ENCODE results near the gene PRELID1. TPM values are rescaled to one million over a fixed set of nuclear protein-coding genes. Genes with fewer than 3 reads are reported as not detected.
"Not testable (repeated sequence)": the region's sequence is repeated elsewhere in the genome, so short reads cannot be mapped to it uniquely, and the experiment has no call there.

Gene PRELID1
- total RNA-seq, 2 experiments from 2014 or later, result 104 TPM

DNA sequence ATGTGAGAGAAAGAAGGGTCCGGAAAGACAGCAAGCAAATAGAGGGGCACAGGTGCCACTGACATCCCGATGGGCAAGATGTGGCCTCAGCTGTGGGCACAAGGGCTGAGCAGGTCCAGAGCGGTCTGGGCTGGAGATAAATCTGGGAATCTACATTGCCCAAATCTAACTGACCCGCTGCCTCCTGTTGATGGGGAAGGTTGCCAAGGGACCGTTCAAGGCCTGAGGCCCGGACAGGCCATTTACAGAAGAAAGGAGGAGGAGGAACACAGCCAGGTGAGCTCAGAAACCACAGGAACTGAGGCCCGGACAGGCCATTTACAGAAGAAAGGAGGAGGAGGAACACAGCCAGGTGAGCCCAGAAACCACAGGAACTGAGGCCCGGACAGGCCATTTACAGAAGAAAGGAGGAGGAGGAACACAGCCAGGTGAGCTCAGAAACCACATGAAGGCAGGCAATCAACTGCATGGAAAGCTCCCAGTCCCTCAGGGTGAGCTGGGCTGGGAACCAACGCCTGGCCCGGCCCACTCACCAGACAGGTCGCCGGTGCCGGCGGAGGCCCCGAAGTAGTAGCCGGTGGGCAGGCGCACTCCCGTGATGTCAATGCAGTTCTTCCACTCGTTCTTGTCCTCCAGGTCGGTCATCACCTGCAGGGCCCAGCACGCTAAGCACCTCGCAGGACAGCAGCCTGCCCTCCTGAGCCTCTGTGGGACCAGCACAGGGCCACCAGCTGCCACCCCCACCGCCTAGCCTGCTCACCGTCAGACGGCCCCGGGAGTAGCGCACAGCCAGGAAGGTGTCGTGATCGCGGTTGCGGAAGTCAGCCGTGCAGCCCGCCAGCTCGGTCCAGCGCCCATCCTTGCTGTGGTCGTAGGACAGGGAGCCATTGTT lies 33.2 kb downstream of the PRELID1 start:
- Mint-ChIP-seq H3K36me3 (peaks cover 37% of the 10 kb centered on the region), H3K4me3 (no peak overlapping the region), H3K4me1 (peaks cover 20% of the 10 kb centered on the region), H3K27ac (no peak overlapping the region), H3K9me3 (no peaks in the 10 kb centered on the region), H3K27me3 (no peaks in the 10 kb centered on the region)
- ATAC-seq (ENCODE audit: low read depth) (no peak), DNase-seq (no peak)
- POLR2A ChIA-PET, result interaction anchor here (1.1 to 1.2 kb wide), 2 partner anchors 9 to 12 kb away, joined by 3 read pairs; no protein-coding TSS in a partner anchor

DNA sequence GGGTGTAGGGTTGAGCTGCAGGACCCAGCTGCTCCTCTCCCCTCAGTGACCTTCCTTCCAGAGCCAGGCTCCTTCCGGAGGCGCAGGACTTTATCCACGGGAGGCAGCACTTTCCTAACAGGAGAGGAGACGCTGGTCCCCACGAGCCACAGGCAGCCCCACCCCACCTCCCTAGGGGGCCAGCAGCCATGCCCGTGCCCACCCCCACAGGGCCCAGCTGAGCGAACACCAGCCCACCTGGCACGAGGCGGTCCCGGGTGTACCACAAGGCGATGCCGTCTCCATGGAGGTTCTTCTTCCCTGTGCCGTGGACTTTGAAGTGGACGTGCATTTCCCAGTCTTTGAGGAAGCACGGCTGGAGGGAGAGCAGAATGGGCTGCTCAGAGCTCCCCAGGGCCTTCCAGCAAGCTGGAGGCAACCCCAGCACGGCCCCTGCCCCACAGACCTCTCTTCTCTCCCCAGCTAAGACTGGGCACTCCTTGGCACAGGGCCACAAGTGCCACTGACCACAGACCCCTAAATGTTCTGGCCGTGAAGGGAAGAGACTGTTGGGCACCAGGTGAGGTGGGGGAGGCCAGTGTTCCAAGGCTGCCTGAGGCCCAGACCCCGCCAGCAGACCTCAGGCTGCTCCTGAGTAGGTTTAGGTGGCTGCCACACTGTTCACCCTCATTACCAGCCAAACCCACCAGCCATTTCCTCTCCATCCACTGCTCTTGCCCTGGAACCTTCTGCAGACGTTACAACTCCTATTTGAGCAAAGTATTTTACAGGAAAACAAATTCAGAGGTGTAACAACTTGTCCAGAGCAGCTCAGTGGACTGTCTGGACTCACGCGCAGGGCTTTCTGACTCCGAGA lies 34.9 kb downstream of the PRELID1 start:
- DNase-seq (no peak), ATAC-seq (ENCODE audit: low read depth) (no peak)
- H3K9me3 Mint-ChIP-seq, result no peaks in the 10 kb centered on the region
- POLR2A ChIA-PET, result interaction anchor here (0.8 kb wide), 2 partner anchors 13 kb away, joined by 3 read pairs; partner anchors contain the start of gene LMAN2
- peaks cover 20% of the 10 kb centered on the region for H3K4me1 Mint-ChIP-seq
- no peaks in the 10 kb centered on the region for H3K27me3 Mint-ChIP-seq
- no peak overlapping the region for H3K27ac Mint-ChIP-seq
- peaks cover 37% of the 10 kb centered on the region for H3K36me3 Mint-ChIP-seq
- no peak overlapping the region for H3K4me3 Mint-ChIP-seq

GRCh38 chr5:177339107-177339638 lies 35.6 kb downstream of the PRELID1 start:
- no peak for ATAC-seq (ENCODE audit: low read depth)
- no peak overlapping the region for H3K4me3 Mint-ChIP-seq

DNA sequence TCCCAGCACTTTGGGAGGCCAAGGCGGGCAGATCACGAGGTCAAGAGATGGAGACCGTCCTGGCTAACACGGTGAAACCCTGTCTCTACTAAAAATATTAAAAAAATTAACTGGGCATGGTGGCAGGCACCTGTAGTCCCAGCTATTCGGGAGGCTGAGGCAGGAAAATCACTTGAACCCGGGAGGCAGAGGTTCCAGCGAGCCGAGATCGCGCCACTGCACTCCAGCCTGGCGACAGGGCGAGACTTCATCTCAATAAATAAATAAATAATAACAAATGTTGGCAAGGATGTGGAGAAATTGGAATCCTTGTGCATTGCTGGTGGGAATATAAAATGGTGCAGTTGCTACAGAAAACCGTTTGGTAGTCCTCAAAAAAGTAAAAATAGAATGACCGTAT lies 39.4 kb downstream of the PRELID1 start:
- POLR2A ChIA-PET; H3K27me3 Mint-ChIP-seq; H3K9me3 Mint-ChIP-seq; ATAC-seq (ENCODE audit: low read depth); DNase-seq; H3K4me3 Mint-ChIP-seq; H3K27ac Mint-ChIP-seq: not testable (repeated sequence)
- H3K4me1 Mint-ChIP-seq, result peaks cover 23% of the 10 kb centered on the region
- peaks cover 30% of the 10 kb centered on the region for H3K36me3 Mint-ChIP-seq

More at GRCh38 chr5:177339107-177339638, 35.6 kb downstream of the PRELID1 start:
- peak overlapping the region; percentile 43 for H3K27ac Mint-ChIP-seq
- no peaks in the 10 kb centered on the region for H3K27me3 Mint-ChIP-seq
- peaks cover 36% of the 10 kb centered on the region for H3K36me3 Mint-ChIP-seq
- no peaks in the 10 kb centered on the region for H3K9me3 Mint-ChIP-seq
- DNase-seq, result no peak
- POLR2A ChIA-PET, result interaction anchor here (0.8 kb wide), 2 partner anchors 12 to 14 kb away, joined by 3 read pairs; partner anchors contain the start of gene LMAN2
- H3K4me1 Mint-ChIP-seq, result peaks cover 20% of the 10 kb centered on the region

GRCh38 chr5:177343777-177344176 lies 40.2 kb downstream of the PRELID1 start:
- H3K27ac Mint-ChIP-seq, result peak overlapping the region; percentile 43
- H3K4me1 Mint-ChIP-seq, result peaks cover 23% of the 10 kb centered on the region
- H3K36me3 Mint-ChIP-seq, result peaks cover 30% of the 10 kb centered on the region
- H3K4me3 Mint-ChIP-seq, result no peak overlapping the region
- H3K27me3 Mint-ChIP-seq, result no peaks in the 10 kb centered on the region
- no peaks in the 10 kb centered on the region for H3K9me3 Mint-ChIP-seq
- DNase-seq (no peak), ATAC-seq (ENCODE audit: low read depth) (no peak)
- POLR2A ChIA-PET, result interaction anchor here (0.7 kb wide), 1 partner anchor 28 kb away, joined by 7 read pairs; no protein-coding TSS in a partner anchor

DNA sequence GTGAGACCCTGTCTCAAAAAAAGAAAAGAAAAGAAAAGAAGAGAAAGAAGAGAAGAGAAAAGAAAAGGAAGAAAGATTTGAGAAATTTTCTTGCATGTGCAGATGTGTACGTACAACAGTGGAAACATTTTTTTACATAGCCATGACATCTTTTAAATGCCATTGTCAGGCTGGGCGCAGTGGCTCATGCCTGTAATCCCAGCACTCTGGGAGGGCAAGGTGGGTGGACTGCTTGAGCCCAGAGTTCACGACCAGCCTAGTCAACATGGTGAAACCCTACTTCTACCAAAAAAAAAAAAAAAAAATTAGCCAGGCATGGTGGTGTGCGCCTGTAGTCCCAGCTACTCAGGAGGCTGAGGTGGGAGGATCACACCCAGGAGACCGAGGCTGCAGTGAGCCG lies 41.3 kb downstream of the PRELID1 start:
- no peak overlapping the region for H3K4me3 Mint-ChIP-seq
- no peaks in the 10 kb centered on the region for H3K9me3 Mint-ChIP-seq
- peaks cover 24% of the 10 kb centered on the region for H3K4me1 Mint-ChIP-seq
- ATAC-seq (ENCODE audit: low read depth) (no peak), DNase-seq (no peak)
- POLR2A ChIA-PET, result no interaction called here
- H3K36me3 Mint-ChIP-seq, result peaks cover 27% of the 10 kb centered on the region
- no peaks in the 10 kb centered on the region for H3K27me3 Mint-ChIP-seq
- no peak overlapping the region for H3K27ac Mint-ChIP-seq

DNA sequence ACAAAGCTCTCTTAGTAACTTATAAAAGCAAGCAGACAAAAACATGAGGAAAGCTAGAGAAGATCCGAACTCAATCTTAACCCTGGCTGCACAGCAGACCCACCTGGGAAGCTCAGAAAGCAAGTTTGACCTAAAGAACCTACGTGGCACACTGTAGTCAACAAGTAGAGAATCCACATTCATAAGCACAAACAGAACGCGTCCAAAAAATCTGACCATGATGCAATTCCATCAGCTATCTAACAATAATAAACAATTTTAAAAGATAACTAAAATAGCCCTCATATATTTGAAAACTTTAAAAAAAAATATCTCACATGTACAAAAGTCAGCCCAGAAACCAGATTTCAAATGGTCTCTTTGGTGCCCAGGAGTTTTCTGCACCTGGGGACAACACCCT lies 43.2 kb downstream of the PRELID1 start:
- H3K9me3 Mint-ChIP-seq, result no peaks in the 10 kb centered on the region
- ATAC-seq (ENCODE audit: low read depth) (no peak), DNase-seq (no peak)
- POLR2A ChIA-PET, result interaction anchor here (0.7 kb wide), 1 partner anchor 163 kb away, joined by 3 read pairs; the partner anchor contains the start of gene DOK3
- no peaks in the 10 kb centered on the region for H3K27me3 Mint-ChIP-seq
- H3K4me1 Mint-ChIP-seq, result peaks cover 32% of the 10 kb centered on the region
- peak overlapping the region; percentile 16 for H3K27ac Mint-ChIP-seq
- H3K4me3 Mint-ChIP-seq, result no peak overlapping the region
- peaks cover 16% of the 10 kb centered on the region for H3K36me3 Mint-ChIP-seq

GRCh38 chr5:177347699-177348098 lies 44.1 kb downstream of the PRELID1 start:
- Mint-ChIP-seq H3K4me3 (no peak overlapping the region), H3K36me3 (peaks cover 15% of the 10 kb centered on the region), H3K27me3 (no peaks in the 10 kb centered on the region), H3K27ac (peak overlapping the region; percentile 25), H3K4me1 (peaks cover 33% of the 10 kb centered on the region), H3K9me3 (no peaks in the 10 kb centered on the region)
- ATAC-seq (ENCODE audit: low read depth), result no peak
- POLR2A ChIA-PET, result no interaction called here
- DNase-seq, result no peak

DNA sequence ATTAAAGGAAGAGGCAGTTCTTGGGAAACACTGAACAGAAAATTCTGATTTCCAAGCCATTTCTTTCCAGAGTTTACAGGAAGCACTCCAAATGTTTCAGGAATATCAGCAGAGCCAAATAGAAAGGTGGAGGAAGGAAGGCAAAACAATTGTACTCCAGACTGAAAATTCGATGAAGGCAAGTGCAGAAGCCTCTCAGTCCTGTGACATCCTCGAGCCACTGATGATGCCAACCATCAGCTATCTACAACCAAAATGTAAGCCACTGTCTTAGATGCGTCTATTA lies 45.7 kb downstream of the PRELID1 start:
- Mint-ChIP-seq H3K4me1 (peaks cover 31% of the 10 kb centered on the region), H3K27ac (no peak overlapping the region), H3K9me3 (peaks cover 2% of the 10 kb centered on the region), H3K27me3 (no peaks in the 10 kb centered on the region), H3K36me3 (peaks cover 11% of the 10 kb centered on the region), H3K4me3 (peak overlapping the region; percentile 99)
- POLR2A ChIA-PET, result interaction anchor here (0.8 kb wide), 1 partner anchor 9 kb away, joined by 3 read pairs; no protein-coding TSS in a partner anchor
- DNase-seq (no peak), ATAC-seq (ENCODE audit: low read depth) (no peak)

GRCh38 chr5:177349762-177350161 lies 46.2 kb downstream of the PRELID1 start:
- peak overlapping the region; percentile 99 for H3K4me3 Mint-ChIP-seq
- ATAC-seq (ENCODE audit: low read depth) (no peak), DNase-seq (no peak)
- POLR2A ChIA-PET, result interaction anchor here (3.1 kb wide), 1 partner anchor 37 kb away, joined by 18 read pairs; no protein-coding TSS in a partner anchor
- peaks cover 36% of the 10 kb centered on the region for H3K4me1 Mint-ChIP-seq
- no peaks in the 10 kb centered on the region for H3K27me3 Mint-ChIP-seq
- peaks cover 15% of the 10 kb centered on the region for H3K36me3 Mint-ChIP-seq
- H3K9me3 Mint-ChIP-seq, result peaks cover 7% of the 10 kb centered on the region
- H3K27ac Mint-ChIP-seq, result peak overlapping the region; percentile 73

DNA sequence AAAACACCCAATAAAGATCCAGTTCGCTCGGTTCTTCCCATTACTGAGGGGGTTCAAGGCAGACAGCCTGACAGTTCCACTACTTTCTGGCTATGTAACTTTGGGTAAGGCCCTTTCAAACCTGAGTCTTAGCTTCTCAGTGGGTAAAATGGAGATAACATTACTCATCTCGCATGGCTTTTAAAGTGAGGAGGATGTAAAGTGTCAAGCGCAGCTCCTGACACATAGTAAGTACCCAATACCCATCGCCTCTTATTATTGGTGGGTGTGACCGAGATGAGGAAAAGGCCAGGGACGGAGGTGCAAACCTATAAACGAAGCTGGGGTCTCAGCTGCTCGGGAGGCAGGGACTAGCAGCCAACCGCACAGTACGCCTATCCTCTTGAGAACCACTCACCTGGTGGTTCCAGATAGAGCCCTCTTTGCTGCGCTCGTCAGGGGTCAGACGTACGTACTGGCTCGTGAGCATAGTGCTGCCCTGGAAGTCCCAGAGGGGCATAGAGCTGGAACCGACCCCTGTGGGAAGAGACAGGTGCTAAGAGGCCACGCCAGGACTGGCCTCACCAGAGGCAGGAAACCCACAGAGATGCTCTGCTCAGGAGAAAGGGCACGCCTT lies 47.3 kb downstream of the PRELID1 start:
- peak overlapping the region; percentile 99 for H3K4me3 Mint-ChIP-seq
- DNase-seq (no peak), ATAC-seq (ENCODE audit: low read depth) (no peak)
- peaks cover 45% of the 10 kb centered on the region for H3K4me1 Mint-ChIP-seq
- H3K36me3 Mint-ChIP-seq, result peaks cover 13% of the 10 kb centered on the region
- H3K27me3 Mint-ChIP-seq, result no peaks in the 10 kb centered on the region
- H3K27ac Mint-ChIP-seq, result peak overlapping the region; percentile 100
- H3K9me3 Mint-ChIP-seq, result peaks cover 12% of the 10 kb centered on the region
- POLR2A ChIA-PET, result interaction anchor here (1.8 to 3.1 kb wide), 5 partner anchors 10 to 121 kb away, joined by 5 to 19 read pairs (median 11); partner anchors contain the start of gene GRK6

- DNase-seq (peak; percentile 87), ATAC-seq (ENCODE audit: low read depth) (peak; percentile 99)
- peak within 1 kb of the TSS; percentile 99 for H3K4me3 Mint-ChIP-seq
- peaks cover 52% of the 10 kb centered on the region for H3K4me1 Mint-ChIP-seq
- no peaks in the 10 kb centered on the region for H3K27me3 Mint-ChIP-seq
- H3K27ac Mint-ChIP-seq, result peak within 1 kb of the TSS; percentile 100
- POLR2A ChIA-PET, result interaction anchor here (0.6 to 3.1 kb wide), 16 partner anchors 9 to 814 kb away, joined by 3 to 19 read pairs (median 4); partner anchors contain the start of genes GRK6 and RNF44
- H3K9me3 Mint-ChIP-seq, result peaks cover 12% of the 10 kb centered on the region
- peaks cover 13% of the 10 kb centered on the region for H3K36me3 Mint-ChIP-seq
Measured at GRCh38 chr5:177351392-177352329, 48.1 kb downstream of the PRELID1 start, which contains the start of gene LMAN2. TSS of gene LMAN2 (minus strand) at chr5:177351668. CDS start at chr5:177351647, 21 bp downstream.
